NB4 (cell line): ENCODE measurements around the gene RTP3.

Source experiments
- DNase-seq: peaks from one replicate; pipeline ENCODE4 v3.0.0; 2010; ENCODE audit warnings: low read depth
- H3K4me3 ChIP-seq: one replicate; pipeline ENCODE4 v1.5.1; 2011; ENCODE audit warnings: mild to moderate bottlenecking, low read depth, low read length, moderate library complexity
- MAX ChIP-seq: IDR thresholded peaks from 2 replicates; pipeline ENCODE4 v1.6.1; 2011; ENCODE audit warnings: low read depth, low read length
- MYC ChIP-seq: IDR thresholded peaks from 2 replicates; pipeline ENCODE4 v1.6.1; 2011; ENCODE audit warnings: low read depth, low read length
- POLR2A ChIP-seq: IDR thresholded peaks from 2 replicates; pipeline ENCODE4 v1.6.1; 2011; ENCODE audit warnings: mild to moderate bottlenecking; ENCODE audit not compliant: insufficient read length; ENCODE audit errors: extremely low read depth
- TF ChIP-seq, protein P1 (sequence below): IDR thresholded peaks from one replicate; pipeline ENCODE4 v1.5.1; 2012; ENCODE audit warnings: low read depth, low read length

Gene RTP3

GRCh38 chr3:46480491-46481195 lies 17.1 kb upstream of the RTP3 start:
- H3K4me3 ChIP-seq: no peak overlapping the region
- DNase-seq: no peak
- no peak for TF ChIP-seq MAX
- TF ChIP-seq, protein P1, sequence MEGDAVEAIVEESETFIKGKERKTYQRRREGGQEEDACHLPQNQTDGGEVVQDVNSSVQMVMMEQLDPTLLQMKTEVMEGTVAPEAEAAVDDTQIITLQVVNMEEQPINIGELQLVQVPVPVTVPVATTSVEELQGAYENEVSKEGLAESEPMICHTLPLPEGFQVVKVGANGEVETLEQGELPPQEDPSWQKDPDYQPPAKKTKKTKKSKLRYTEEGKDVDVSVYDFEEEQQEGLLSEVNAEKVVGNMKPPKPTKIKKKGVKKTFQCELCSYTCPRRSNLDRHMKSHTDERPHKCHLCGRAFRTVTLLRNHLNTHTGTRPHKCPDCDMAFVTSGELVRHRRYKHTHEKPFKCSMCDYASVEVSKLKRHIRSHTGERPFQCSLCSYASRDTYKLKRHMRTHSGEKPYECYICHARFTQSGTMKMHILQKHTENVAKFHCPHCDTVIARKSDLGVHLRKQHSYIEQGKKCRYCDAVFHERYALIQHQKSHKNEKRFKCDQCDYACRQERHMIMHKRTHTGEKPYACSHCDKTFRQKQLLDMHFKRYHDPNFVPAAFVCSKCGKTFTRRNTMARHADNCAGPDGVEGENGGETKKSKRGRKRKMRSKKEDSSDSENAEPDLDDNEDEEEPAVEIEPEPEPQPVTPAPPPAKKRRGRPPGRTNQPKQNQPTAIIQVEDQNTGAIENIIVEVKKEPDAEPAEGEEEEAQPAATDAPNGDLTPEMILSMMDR: no peak
- no peak for TF ChIP-seq MYC
- TF ChIP-seq POLR2A: no peak

GRCh38 chr3:46481636-46482035 lies 16.1 kb upstream of the RTP3 start:
- TF ChIP-seq MAX: no peak
- TF ChIP-seq, protein P1: no peak
- TF ChIP-seq MYC: no peak
- no peak for TF ChIP-seq POLR2A
- H3K4me3 ChIP-seq: no peak overlapping the region
- no peak for DNase-seq

DNA sequence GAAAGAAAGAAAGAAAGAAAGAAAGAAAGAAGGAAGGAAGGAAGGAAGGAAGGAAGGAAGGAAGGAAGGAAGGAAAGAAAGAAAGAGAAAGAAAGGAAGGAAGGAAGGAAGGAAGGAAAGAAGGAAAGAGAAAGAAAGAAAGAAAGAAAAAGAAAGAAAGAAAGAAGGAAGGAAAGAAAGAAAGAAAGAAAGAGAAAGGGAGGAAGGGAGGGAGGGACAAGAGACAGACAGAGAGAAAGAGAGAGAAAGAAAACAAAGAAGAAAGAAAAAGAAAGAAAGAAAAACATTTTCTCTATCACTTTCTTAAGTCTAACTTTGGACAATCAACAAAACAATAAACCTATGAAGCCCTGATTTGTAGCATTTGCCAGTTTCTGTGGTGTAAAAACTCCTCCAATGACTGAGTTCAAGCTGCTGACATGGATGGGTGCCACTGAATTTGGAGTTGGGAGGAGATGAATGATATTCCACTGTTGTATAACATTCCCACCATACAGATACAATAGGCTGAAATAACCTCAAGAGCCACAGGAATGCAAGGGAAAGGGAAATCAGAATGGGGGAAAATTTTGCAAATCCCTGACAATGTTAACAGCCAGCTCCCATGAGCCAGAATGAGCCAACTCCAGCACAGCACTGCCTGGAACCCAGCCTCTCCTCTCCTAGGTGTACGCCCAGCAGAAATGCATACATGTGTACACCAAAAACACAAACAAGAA lies 15.0 kb upstream of the RTP3 start:
- H3K4me3 ChIP-seq: no peak overlapping the region
- DNase-seq: no peak
- no peak for TF ChIP-seq MYC
- TF ChIP-seq POLR2A: no peak
- TF ChIP-seq, protein P1: no peak
- no peak for TF ChIP-seq MAX

GRCh38 chr3:46483825-46484224 lies 14.0 kb upstream of the RTP3 start:
- DNase-seq: peak; percentile 26
- no peak for TF ChIP-seq MYC
- TF ChIP-seq, protein P1: peak; percentile 14

DNA sequence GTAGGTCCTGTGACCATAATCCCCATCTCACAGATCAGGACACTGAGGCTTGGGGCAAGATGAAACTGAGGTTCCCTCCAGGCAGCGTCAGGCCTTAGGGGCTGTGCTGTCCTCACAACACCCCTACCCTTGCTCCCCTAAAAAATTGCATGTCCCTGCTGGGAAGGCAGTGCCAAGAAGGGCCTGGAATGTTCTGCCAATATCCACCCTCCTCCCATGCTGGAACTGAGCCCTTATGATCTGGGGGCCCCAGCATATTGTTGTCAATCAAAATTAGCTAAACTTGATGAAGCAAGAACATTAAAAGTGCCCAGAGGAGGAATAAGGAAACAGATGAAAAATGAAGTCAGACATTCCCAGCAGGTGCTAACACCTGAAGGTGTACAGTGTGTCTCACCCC lies 13.4 kb upstream of the RTP3 start:
- DNase-seq: no peak
- TF ChIP-seq POLR2A (no peak), MAX (no peak), MYC (no peak)
- TF ChIP-seq, protein P1: no peak
- no peak overlapping the region for H3K4me3 ChIP-seq

More at GRCh38 chr3:46483825-46484224, 14.0 kb upstream of the RTP3 start:
- H3K4me3 ChIP-seq: no peak overlapping the region
